Stimulated activated CD4-positive, alpha-beta T cell treated with anti-CD3 and anti-CD28 coated beads, Interleukin-2, amount 100 ng/mL, for 24 hours (primary cell): ENCODE measurements around the gene DHX34.
"Not testable (repeated sequence)": the region's sequence is repeated elsewhere in the genome, so short reads cannot be mapped to it uniquely, and the experiment has no call there.

ENCODE experiments used
- DNase-seq, 2 donors: peaks; one replicate each; pipeline ENCODE4 v3.0.0-alpha.2; 2020

The DHX34 gene

GRCh38 chr19:47390533-47391488 is 41.7 kb downstream of the DHX34 start:
- no peak for DNase-seq

- peak; percentile 89 to 92 for DNase-seq
Measured at GRCh38 chr19:47391510-47392223, 42.6 kb downstream of the DHX34 start.

- DNase-seq: no peak
Measured at GRCh38 chr19:47398707-47399597, 49.8 kb downstream of the DHX34 start.

GRCh38 chr19:47402504-47402903 is 53.4 kb downstream of the DHX34 start:
- no peak for DNase-seq

- DNase-seq: no peak
Measured at GRCh38 chr19:47404334-47405196, 55.5 kb downstream of the DHX34 start.

GRCh38 chr19:47405197-47405550 is 56.1 kb downstream of the DHX34 start:
- no peak for DNase-seq

GRCh38 chr19:47405854-47406417 is 56.8 kb downstream of the DHX34 start:
- DNase-seq: no peak

GRCh38 chr19:47406711-47407416 is 57.7 kb downstream of the DHX34 start:
- DNase-seq: no peak

- no peak for DNase-seq
Measured at GRCh38 chr19:47407417-47407774, 58.3 kb downstream of the DHX34 start.

- no peak for DNase-seq
Measured at GRCh38 chr19:47408156-47408938, 59.2 kb downstream of the DHX34 start.

- no peak for DNase-seq
Measured at GRCh38 chr19:47411101-47411500, 62.0 kb downstream of the DHX34 start.

- DNase-seq: not testable (repeated sequence)
Measured at GRCh38 chr19:47411696-47412095, 62.6 kb downstream of the DHX34 start.

GRCh38 chr19:47413941-47414340 is 64.8 kb downstream of the DHX34 start:
- no peak for DNase-seq

- no peak for DNase-seq
Measured at GRCh38 chr19:47414469-47414868, 65.4 kb downstream of the DHX34 start.

- DNase-seq: no peak
Measured at GRCh38 chr19:47415953-47416642, 67.0 kb downstream of the DHX34 start.

GRCh38 chr19:47416643-47416985 is 67.5 kb downstream of the DHX34 start:
- no peak for DNase-seq

- no peak for DNase-seq
Measured at GRCh38 chr19:47417107-47417745, 68.1 kb downstream of the DHX34 start.

- no peak for DNase-seq
Measured at GRCh38 chr19:47417746-47418691, 68.9 kb downstream of the DHX34 start.
